Activated T-cell treated with anti-CD3 and anti-CD28 coated beads for 1 hour (primary cell): ENCODE measurements around the gene FAM240A.

Experiments
- DNase-seq: peaks from one replicate; pipeline ENCODE4 v3.0.0-alpha.2; 2020; ENCODE audit warnings: low read depth

FAM240A gene

DNA sequence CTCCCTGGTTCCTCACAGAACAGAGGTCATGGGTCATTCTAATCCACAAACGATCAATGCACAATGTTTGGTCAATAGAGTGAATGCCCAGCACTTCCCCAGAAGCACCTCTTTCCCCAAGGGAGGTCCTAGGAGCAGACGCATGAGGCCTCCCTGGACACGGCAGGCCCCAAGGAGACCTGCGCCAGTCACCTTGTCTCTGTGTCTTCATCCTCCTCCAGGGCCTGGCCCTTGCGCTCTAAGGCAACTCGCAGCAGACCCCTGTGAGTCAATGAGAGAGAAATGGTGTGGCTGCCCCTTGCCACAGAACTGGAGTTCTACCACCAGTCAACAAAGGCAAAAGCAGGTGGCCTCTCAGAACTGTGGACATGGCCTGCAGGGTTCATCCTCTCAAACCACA is 63.1 kb downstream of the FAM240A start:
- DNase-seq, result no peak
